Heart right ventricle (tissue), 16 donors: ENCODE results near the gene ADARB1. TPM values are rescaled to one million over a fixed set of nuclear protein-coding genes. Genes with fewer than 3 reads are reported as not detected.

Source experiments
- ATAC-seq, 8 donors: fragments of 200-7000 bp; cut with Tn5 transposase; one replicate each; pipeline ENCODE4 v1.9.1; 2020; ENCODE audit warnings: mild to moderate bottlenecking in 8 of 8, moderate library complexity in 8 of 8, moderate number of reproducible peaks in 1 of 8
- DNase-seq, 2 donors: peaks; one replicate each; pipeline ENCODE4 v3.0.0-alpha.2; 2020
- H3K27ac ChIP-seq, 10 donors: fragments of 200-600 bp; sonication (generic) in 2 of 10; one replicate each; pipeline versions ENCODE4 v1.5.0 to v1.8.0; 2020 to 2022; ENCODE audit warnings: mild to moderate bottlenecking in 3 of 10
- H3K27me3 ChIP-seq, 7 donors: fragments of 200-600 bp; one replicate each; pipeline ENCODE4 v1.8.0; 2021 to 2022; ENCODE audit warnings: mild to moderate bottlenecking in 2 of 7
- H3K36me3 ChIP-seq, 9 donors: fragments of 200-600 bp; sonication (generic) in 1 of 9; one replicate each; pipeline versions ENCODE4 v1.5.0 to v1.8.0; 2020 to 2022; ENCODE audit warnings: mild to moderate bottlenecking in 2 of 9
- H3K4me1 ChIP-seq, 9 donors: fragments of 200-600 bp; sonication (generic) in 1 of 9; one replicate each; pipeline versions ENCODE4 v1.5.0 to v1.8.0; 2020 to 2022; ENCODE audit warnings: mild to moderate bottlenecking in 4 of 9
- H3K4me3 ChIP-seq, 10 donors: fragments of 200-600 bp; sonication (generic) in 2 of 10; one replicate each; pipeline versions ENCODE4 v1.5.0 to v1.8.0; 2020 to 2022; ENCODE audit warnings: mild to moderate bottlenecking in 7 of 10, moderate library complexity in 2 of 10
- H3K9me3 ChIP-seq, 11 donors: fragments of 200-600 bp in 10 of 11; sonication (generic) in 2 of 11; one replicate each; pipeline versions ENCODE4 v1.5.0 to v1.8.0; 2013 to 2022; ENCODE audit warnings: mild to moderate bottlenecking in 2 of 11, control low read depth in 1 of 11, moderate library complexity in 1 of 11
- CTCF ChIP-seq, 9 donors: fragments of 200-600 bp; sonication (generic) in 2 of 9; IDR thresholded peaks; one replicate each; pipeline versions ENCODE4 v1.5.0 to v1.8.0; 2021 to 2022; ENCODE audit warnings: antibody characterized with exemption in 9 of 9, mild to moderate bottlenecking in 5 of 9, moderate library complexity in 1 of 9
- WGBS, 2 donors: extraction: QIAGEN DNeasy Blood & Tissue Kit; methylation state at CpG; one replicate each; pipeline ENCODE4 v1.1.7; 2013; ENCODE audit warnings: inconsistent platforms in 1 of 2; 5-methylcytosine and 5-hydroxymethylcytosine counted together
- intact Hi-C, 10 donors: fragments of 100-400 bp; cut with DNase I; formaldehyde crosslinking; loops; one replicate each; pipeline versions ENCODE4 v1.11.1 to v1.14.2; 2022
- polyA plus RNA-seq, 2 donors: library from polyadenylated mRNA; stranded (reverse); fragments of 200-250 nt; gene quantifications; one replicate each; pipeline ENCODE4 v1.2.3, GENCODE V29; 2013
- total RNA-seq, 10 donors: library from RNA; stranded (reverse); fragmentation: NEBNext Ultra II Directional in 3 of 10; extraction: Animal tissue kit (Norgen Biotek cat#: 25700) in 3 of 10; gene quantifications; one replicate each; pipeline versions ENCODE4 v1.2.1 to v1.2.4, GENCODE V29; 2021 to 2023
- donor health status: Arrhythmogenic right ventricular cardiomyopathy.
- donor health status: ischemic (EF 13 %, LVEDD 7.1; RV severe dilation, severe dysfunction).
- donor health status: healthy with polysubstance abuse.
- donor health status: DM: no; HTN: yes; CAD: no.
- donor health status: DM: no; HTN: no; CAD: no.
- donor health status: ischemic (EF 25% LVEDD 6.9; RV normal size, moderate dysfunction).
- donor health status: ischemic (EF 25% LVEDD 5.7; RV mildly dilated, moderate dysfunction).
- donor health status: healthy.
- donor health status: DM: yes; HTN: yes; CAD: no.
- donor health status: Ischemic cardiomyopathy.
- donor health status: ischemic (EF 35%, LVEDD 5.7; RV mildly dilated, moderate dysfunction).
- donor health status: nonischemic (EF 11% LVEDD 7.7; RV severe dilation, severe dysfunction).
- donor health status: DM: yes; HTN: yes; CAD: no.
- donor health status: PGD.
- donor health status: ischemic (EF 29% LVEDD 5.4; RV normal size, mild dysfunction).
- donor health status: nonischemic (EF 23%, LVEDD 6.1; RV moderate dilation, normal function).

Gene ADARB1
- total and polyA plus RNA-seq, 12 donors: 7.4 to 21.2 (median 13.5) TPM

- H3K27me3 ChIP-seq: peaks cover 0 to 44% (median 30%) of the 10 kb centered on the region in 7 donors
- peaks cover 0 to 11% (median 0%) of the 10 kb centered on the region in 9 donors for H3K36me3 ChIP-seq
- intact Hi-C loops: loop anchor here in 1 of 10 donors (5.0 kb wide), 1 partner anchor 446 kb away; no protein-coding TSS in a partner anchor
- H3K9me3 ChIP-seq: no peaks in the 10 kb centered on the region
- no peak for ATAC-seq
- H3K27ac ChIP-seq: no peak overlapping the region
- H3K4me3 ChIP-seq: no peak overlapping the region
- 76 to 81% methylated on average over 37 to 40 of the region's 40 CpGs for WGBS, 2 donors
- peaks cover 0 to 14% (median 7%) of the 10 kb centered on the region in 9 donors for H3K4me1 ChIP-seq
- no peak for TF ChIP-seq CTCF (IDR thresholded peaks at IDR 0.05)
- DNase-seq: no peak
These were observed 183.4 kb downstream of the ADARB1 start for GRCh38 chr21:45257673-45258341.

GRCh38 chr21:45258466-45258865, 184.1 kb downstream of the ADARB1 start:
- H3K36me3 ChIP-seq: peaks cover 0 to 18% (median 1%) of the 10 kb centered on the region in 9 donors
- no peak for TF ChIP-seq CTCF (IDR thresholded peaks at IDR 0.05)
- no peak overlapping the region for H3K4me3 ChIP-seq
- 83 to 90% methylated on average over 19 of the region's 19 CpGs for WGBS, 2 donors
- peaks cover 0 to 37% (median 30%) of the 10 kb centered on the region in 7 donors for H3K27me3 ChIP-seq
- H3K27ac ChIP-seq: no peak overlapping the region
- peaks cover 0 to 14% (median 7%) of the 10 kb centered on the region in 9 donors for H3K4me1 ChIP-seq
- H3K9me3 ChIP-seq: no peaks in the 10 kb centered on the region
- DNase-seq (no peak), ATAC-seq (no peak)
- intact Hi-C loops: loop anchor here in 1 of 10 donors (5.0 kb wide), 1 partner anchor 446 kb away; no protein-coding TSS in a partner anchor

- no peak for TF ChIP-seq CTCF (IDR thresholded peaks at IDR 0.05)
- H3K27me3 ChIP-seq: peaks cover 0 to 32% (median 26%) of the 10 kb centered on the region in 7 donors
- H3K4me3 ChIP-seq: no peak overlapping the region
- no peak for ATAC-seq
- DNase-seq: no peak
- peaks cover 0 to 14% (median 7%) of the 10 kb centered on the region in 9 donors for H3K4me1 ChIP-seq
- intact Hi-C loops: loop anchor here in 1 of 10 donors (5.0 kb wide), 1 partner anchor 447 kb away; no protein-coding TSS in a partner anchor
- H3K9me3 ChIP-seq: no peaks in the 10 kb centered on the region
- peaks cover 0 to 26% (median 9%) of the 10 kb centered on the region in 9 donors for H3K36me3 ChIP-seq
- no peak overlapping the region for H3K27ac ChIP-seq
- WGBS, 2 donors: 57% methylated on average over 17 of the region's 17 CpGs
These were observed 184.9 kb downstream of the ADARB1 start for GRCh38 chr21:45259206-45259840.

GRCh38 chr21:45260191-45260825, 185.9 kb downstream of the ADARB1 start:
- Histone ChIP-seq H3K9me3 (no peaks in the 10 kb centered on the region), H3K4me1 (peaks cover 0 to 14% (median 7%) of the 10 kb centered on the region in 9 donors), H3K36me3 (peaks cover 0 to 36% (median 18%) of the 10 kb centered on the region in 9 donors), H3K27ac (no peak overlapping the region), H3K4me3 (no peak overlapping the region), H3K27me3 (peaks cover 0 to 25% (median 20%) of the 10 kb centered on the region in 7 donors)
- DNase-seq (no peak), ATAC-seq (no peak)
- no peak for TF ChIP-seq CTCF (IDR thresholded peaks at IDR 0.05)
- WGBS, 2 donors: 85 to 89% methylated on average over 5 of the region's 5 CpGs
- intact Hi-C loops: no loop called here
